Astrocyte of the cerebellum (primary cell): ENCODE data around the gene ALDH1L1.

Experiments used
- DNase-seq: peaks from one replicate; pipeline ENCODE4 v3.0.0-alpha.2; 2011; ENCODE audit warnings: low read depth
- H3K4me3 ChIP-seq: 2 replicates; pipeline ENCODE4 v1.5.1; 2011; ENCODE audit warnings: mild to moderate bottlenecking, low read depth, low read length, moderate library complexity
- CTCF ChIP-seq: IDR thresholded peaks from 2 replicates; pipeline ENCODE4 v1.5.1; 2012; ENCODE audit warnings: low read length, low read depth, moderate library complexity, mild to moderate bottlenecking; ENCODE audit errors: missing control alignments
- in situ Hi-C: cut with HindIII; loops from 2 replicates; pipeline ENCODE4 v1.10.0; 2017; ENCODE audit warnings: low sequenced_read_pairs

ALDH1L1 gene

GRCh38 chr3:126131881-126132750 lies 48.3 kb downstream of the ALDH1L1 start:
- DNase-seq: no peak
- no peak for TF ChIP-seq CTCF
- in situ Hi-C loops: loop anchor here (5.0 kb wide), 1 partner anchor 60 kb away; no protein-coding TSS in a partner anchor
- no peak overlapping the region for H3K4me3 ChIP-seq

GRCh38 chr3:126130981-126131745 lies 49.2 kb downstream of the ALDH1L1 start:
- no peak for DNase-seq
- no peak for TF ChIP-seq CTCF
- in situ Hi-C loops: loop anchor here (5.0 kb wide), 1 partner anchor 61 kb away; no protein-coding TSS in a partner anchor
- no peak overlapping the region for H3K4me3 ChIP-seq

GRCh38 chr3:126130081-126130855 lies 50.1 kb downstream of the ALDH1L1 start:
- no peak for DNase-seq
- no peak overlapping the region for H3K4me3 ChIP-seq
- in situ Hi-C loops: loop anchor here (5.0 kb wide), 1 partner anchor 62 kb away; no protein-coding TSS in a partner anchor
- TF ChIP-seq CTCF: no peak

DNA sequence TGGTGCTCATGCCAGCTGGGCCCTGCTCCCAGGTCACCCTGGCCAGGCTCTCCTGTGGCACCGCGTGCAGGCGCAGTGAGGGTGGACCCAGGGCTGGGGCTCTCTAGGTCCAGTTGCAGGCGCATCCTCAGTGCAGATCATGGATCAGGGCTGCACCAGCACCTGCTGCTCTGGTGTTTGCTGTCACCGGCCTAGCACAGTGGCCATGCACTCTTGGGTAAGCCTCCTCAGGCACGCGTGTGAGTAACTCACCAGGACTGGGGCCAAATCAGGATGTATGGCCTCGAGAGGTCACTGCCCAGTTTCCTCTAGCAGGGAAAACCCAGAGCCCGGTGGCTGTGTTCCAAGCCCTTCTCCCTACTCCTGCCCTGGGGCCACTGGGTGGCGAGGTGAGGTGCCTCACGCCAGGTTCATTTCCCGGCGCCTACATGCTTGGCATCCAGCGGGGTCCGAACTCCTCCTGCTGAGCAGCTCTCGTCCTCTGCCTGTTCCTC lies 50.9 kb downstream of the ALDH1L1 start:
- in situ Hi-C loops: no loop called here
- TF ChIP-seq CTCF: no peak
- H3K4me3 ChIP-seq: no peak overlapping the region
- DNase-seq: no peak

- no peak for DNase-seq
- no peak for TF ChIP-seq CTCF
- no peak overlapping the region for H3K4me3 ChIP-seq
- in situ Hi-C loops: no loop called here
Observed at GRCh38 chr3:126128504-126129397, 51.6 kb downstream of the ALDH1L1 start.
